NCI-H82 (cell line): ENCODE measurements around the gene EFL1.
"Not testable (repeated sequence)": the region's sequence is repeated elsewhere in the genome, so short reads cannot be mapped to it uniquely, and the experiment has no call there.

Experiments used
- DNase-seq: peaks from one replicate; lab custom pipeline; 2025; lab: John Stamatoyannopoulos, UW

Gene EFL1

DNA sequence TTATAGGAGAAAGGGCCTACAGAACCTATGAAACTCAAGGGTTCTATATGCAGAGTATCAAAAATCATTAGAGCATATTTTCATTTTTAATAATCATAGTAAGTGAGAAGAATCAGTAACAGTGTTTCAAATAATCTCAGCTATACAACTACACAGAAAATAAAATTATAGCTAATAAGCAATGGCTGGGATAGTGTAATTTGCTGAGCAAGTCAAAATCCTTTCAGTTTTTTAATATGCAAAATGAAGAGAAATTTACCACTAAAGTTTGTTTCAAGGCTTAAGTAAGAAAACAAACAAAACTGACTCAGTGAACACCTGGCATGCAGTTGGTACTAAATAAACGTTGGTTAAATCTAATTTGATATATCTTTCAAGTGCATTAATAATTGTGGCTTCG, 66.2 kb downstream of the EFL1 start:
- no peak for DNase-seq

DNA sequence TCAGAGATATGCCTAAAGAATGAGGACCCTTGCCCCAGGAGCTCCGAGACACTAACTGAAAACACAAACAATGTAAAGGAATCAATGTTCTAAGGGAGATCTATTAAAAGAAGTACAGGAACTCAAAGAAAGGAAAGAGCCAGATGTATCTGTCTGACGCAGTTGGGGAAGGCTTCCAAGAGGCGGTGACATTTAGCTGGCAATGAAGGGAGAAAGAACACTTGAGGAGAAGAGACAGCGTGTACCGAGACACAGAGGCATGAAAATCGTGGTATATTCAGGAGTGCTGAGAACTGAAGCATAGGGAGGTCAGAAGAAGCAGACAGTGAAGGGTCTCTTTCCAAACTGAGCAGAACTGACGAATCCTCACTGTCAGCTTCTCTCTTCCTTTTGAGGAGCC, 66.7 kb downstream of the EFL1 start:
- not testable (repeated sequence) for DNase-seq

DNA sequence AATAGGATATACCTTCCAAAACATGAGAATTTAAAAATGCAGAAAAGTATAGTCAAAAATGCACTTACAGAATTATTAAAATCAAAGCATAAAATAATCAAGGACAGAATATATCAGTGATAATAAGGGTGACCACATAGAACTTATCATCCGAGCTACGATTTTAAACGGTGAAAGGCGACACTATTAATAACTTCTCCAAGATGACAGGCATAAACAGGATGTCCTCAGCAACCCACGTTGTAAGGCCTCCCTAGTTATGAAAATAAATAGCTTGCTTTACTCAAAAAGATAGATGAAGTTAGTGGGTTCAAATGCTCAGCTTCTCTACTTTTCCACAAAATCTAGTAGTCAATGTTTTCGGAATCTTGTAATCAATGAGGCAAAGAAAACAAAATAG, 68.0 kb downstream of the EFL1 start:
- DNase-seq: not testable (repeated sequence)

DNA sequence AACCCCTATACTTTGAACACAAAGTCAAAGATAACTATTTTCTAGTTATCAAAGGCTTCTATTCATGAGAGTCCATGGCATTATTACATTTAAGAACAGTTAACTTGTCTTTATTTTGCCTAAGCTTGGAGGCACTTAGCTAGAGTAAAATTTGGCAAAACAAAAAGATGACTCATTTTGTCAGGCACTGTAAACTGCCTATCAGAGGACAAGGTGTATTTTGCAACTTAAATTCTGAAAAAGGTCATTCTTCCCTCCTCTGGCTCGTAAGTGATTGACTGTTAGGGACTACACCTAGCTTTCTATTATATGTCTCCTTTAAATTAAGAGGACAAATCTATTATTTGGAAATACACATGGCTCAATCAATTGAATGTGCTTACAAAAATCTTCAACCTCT, 69.1 kb downstream of the EFL1 start:
- DNase-seq: not testable (repeated sequence)

DNA sequence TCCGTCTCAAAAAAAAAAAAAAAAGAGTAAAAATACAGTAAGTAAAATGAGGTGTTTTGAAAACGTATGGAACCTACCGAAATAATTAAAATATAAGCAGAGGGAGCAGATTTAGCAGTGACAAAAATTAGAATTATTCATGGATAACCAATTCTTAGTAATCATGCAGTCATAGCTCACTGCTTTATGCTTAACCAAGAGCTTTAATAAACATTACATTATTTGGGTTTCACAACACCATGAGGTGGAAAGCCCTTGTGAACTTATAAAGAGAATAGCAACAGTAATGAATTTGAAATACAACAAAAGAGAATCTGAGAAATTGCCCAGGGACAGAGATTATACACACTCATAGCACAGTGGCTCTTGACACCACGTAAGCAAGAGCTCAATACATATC, 70.1 kb downstream of the EFL1 start:
- not testable (repeated sequence) for DNase-seq

DNA sequence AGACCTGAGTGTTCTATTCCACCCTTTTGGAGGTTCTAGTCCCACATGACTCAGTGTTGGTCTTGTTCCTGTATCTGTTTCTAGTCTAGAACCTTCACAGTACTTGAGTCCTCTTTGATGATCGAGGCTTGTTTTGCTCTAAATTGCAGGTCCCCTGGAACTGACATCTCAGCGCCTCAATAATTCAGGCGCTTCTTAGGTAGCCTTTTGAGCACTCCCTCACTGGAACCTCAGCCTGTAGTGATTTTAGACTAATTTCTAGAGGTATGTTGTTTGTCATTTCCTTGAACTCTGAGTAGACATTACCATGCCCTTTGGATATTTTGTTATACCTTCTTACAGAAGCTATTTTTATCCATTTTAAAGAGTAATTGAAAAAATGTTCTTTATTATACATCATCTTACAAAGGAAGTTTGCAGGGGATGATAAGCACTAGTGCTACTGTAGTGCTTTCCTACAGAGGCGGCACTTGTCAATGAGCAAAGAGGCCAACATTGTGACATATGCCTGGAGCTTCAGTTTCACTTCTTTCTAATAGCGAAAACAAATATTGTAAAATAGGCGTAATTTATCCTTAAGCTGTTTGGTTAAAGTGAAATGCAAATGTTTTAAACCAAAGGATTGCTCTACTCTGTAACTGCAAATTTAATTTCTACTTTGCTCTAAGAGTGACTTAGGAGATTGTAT, 75.7 kb downstream of the EFL1 start:
- DNase-seq: no peak

DNA sequence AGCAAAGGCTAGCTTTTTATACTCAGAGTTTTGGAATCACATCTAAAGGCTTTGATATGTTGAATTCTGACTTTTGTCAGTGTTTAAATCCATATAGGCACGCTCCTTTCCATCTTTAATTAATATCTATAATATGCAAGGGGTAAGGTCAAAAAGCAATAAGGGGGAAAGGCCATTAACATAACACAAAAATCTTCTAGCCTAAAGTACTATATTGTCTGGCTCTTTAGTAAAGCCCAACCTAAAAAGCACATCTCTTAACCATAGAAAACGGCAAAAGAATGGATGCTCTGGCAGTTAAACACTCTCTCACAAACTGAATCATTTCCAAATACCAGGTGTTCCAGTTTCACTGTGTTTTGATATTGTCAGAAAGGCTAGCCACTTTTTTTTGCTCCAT, 76.4 kb downstream of the EFL1 start:
- no peak for DNase-seq

DNA sequence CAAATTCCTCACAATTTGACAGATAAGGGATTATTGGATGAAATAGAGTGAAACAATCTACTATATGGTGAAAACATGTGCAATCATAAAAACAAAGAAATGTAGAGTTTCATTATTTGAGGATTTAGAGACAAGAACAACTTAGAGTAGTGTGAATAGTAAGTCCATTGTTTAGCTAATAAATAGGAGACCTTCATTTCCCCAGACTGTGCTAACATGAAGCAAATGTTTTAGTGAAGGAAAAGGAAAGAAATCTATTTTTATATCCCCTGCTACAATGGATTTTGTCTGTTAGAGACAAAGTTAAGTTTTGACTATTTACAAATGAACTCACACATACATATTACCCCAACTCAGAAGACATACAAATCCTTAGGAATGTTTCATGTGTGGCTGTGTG, 77.8 kb downstream of the EFL1 start:
- no peak for DNase-seq

DNA sequence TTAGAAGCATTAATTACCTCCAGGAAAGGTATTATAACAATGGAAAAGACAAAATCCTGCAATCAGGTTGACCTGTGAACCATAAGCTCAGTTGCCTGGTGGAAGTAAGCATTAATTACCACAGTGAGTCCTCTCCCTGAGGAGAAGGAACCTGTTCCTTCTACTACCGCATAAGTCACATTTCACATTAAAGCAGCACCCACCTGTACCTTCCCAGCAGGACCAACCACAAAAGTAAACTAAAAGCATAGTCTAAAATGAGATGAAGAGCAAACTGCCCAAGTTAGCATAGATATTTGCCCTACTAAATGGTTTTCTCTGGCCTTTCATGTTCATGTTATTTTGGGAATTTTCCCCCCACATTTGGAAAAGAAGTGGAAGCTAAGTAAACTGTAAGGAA, 78.2 kb downstream of the EFL1 start:
- no peak for DNase-seq

DNA sequence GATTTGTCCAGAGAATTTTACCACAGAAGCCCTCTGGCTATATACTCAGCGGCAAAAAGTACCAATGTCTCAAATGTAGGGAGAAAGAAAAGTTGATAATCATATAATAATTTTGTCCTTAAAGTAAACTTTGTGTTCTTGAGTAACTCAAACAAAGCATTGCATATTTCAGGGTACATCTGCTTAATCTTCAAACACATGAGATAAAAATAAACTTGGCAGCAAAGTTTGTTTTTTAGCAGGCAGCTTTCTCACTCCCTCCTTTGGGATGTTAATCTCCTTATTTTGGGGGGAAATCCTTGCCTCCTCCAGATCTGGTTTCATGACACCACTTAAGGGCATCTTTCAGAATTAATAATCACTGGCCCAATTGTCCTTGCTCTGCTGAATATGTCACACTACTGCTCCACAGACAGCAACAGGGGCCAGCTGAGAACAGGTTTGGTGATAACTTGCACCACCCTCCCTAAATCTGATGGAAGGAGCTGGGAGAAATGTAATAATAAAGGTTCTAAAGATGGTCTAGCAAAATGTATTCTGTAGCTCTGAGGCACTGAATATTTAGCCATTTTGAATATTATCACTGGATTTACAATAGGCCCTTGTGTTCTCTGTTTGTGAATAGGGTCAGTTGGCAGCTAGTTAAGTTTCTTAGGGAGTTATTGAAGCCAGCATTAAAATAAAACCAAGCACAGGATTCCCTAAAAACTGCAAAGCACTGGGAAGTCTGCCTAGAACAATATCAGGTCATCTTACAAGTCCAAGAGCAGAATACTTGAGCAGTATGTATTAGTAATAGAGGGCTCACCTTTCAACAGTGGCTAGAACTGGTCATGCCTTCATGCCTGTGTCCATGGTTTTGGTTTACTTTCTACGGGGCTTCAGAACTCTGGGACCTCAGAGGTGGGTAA, 79.2 kb downstream of the EFL1 start:
- no peak for DNase-seq

DNA sequence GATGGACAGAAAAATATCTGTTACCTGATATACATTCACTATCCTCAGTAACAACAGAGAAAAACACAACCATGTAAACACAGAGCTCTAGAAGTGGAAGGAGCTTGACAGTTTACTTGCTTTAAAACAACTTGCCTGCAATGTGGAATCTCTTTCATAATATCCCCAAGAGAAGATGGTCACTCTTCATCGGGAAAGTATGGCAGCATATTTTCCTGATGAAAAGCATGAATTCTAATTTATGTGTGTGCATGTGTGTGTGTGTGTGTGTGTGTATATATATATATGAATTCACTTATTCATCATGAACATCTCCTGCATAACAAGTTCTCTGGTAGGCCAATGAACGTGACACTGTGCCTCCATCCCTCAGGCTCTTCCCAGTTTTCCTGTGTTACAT, 81.2 kb downstream of the EFL1 start:
- no peak for DNase-seq

DNA sequence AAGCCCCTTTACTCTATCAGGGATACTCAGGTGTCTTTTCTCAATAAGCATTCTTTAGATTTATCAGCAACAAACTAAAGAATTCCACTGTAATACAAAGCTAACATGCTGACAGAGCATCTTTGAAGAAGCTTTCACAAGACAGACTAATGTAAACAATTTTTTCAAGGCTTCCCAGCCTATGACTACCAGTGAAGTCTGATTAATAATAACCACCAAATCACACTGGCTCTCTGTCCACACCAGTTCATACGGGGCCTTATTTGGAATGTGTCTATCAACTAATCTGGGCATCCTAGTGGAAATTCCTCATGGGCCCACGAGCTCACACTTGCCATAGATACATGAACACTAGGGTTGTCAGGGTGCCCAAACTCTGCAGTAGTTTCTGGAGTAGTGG, 84.5 kb downstream of the EFL1 start:
- DNase-seq: no peak

DNA sequence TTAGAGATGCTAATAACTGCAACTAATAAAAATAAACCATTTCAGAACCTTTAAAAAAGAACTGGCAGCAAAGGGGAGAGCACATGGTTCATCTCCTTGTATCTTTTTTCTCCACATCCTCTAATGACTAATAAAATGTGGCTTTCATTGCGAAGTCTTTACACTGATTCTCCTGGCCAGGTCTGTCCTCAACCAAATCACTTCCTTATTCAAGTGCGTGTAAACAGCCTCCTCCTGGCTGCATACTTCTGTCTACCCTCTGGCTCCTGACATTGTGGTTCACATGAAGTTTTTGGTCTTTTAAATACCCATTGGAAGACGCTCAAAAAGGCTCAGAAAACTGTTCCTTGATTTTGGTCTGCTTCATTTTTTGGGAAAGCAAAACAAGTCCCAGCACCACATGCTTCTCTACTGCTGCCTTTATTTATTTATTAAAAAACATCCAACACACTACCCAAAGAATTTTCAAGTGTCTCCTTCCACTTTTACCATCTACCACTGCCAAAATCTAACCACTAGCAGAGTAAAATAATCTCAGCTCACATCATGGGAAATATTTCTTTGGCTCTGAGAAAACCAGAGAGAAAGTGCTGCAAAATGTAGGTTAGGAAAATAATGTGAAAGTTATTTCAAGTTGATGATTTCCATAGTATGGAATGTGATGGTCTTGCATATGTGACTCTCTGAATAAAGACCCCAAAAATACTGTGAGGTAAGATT, 85.1 kb downstream of the EFL1 start:
- no peak for DNase-seq

DNA sequence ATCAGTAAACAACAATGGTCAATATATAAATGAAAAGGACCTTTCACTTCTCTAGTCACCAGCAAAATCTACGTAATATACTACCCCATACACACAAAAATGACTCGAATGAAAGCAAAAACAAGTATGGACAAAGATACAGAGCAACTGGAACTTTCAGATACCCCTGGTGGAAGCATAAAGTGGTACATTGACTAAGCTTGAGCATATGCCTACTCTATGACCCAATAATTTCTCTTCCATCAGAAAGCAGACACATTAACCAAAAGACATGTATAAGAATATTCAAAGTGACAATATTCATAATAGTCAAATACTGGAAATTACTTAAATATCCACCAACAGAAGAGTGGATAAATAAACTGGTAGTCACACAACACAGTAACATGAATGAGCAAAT, 86.0 kb downstream of the EFL1 start:
- no peak for DNase-seq

DNA sequence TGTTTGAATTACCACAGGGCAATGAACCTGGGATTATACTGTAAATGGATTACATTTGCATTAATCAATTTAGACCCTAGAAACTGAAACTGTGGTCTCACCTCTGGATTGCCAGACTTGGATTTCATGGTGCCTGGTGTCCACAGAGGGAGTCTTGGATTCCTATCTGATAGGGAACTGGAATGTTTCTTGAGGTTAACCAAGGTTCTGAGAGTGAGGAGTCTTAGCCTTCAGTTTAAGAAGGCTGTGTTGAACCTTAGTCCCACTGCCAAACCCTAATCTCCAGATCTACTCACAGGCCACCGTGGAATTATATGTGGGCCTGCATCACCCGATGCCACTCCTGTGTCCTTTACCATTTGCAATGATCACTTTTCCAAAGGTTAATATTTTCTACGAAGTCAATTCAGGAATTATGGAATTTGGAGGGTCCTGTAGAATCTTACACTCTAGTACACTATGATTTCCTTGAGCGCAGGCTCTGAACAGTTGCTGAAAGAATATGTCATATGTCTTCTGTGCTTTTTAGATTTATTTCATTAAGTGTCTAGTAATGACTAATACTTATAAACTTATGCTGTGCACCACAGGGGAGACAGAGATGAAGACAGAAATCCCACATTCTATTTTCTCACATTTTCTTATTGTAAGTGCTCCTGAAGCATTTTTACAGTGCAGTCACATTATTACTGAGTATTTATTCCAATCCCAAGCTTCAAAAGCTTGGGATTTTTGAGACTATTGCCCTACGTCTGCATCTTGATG, 87.9 kb downstream of the EFL1 start:
- DNase-seq: peak; percentile 38

DNA sequence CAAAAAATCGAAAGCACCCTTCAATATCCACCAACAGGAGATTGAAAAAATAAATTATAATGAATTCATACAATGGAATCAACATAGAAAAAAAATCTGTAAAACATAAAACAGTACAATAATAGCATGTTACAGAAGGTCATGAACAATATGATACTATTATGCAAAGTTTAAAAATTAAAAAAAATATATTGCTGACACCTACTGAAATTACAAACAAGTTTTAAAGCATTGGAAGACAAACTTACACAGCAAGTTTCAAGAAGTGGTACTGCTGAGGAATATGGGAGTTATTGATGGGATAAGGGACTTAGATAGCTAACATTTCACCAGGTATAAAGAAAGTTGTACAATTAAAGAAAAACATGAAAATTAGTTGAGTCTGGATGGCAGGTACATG, 89.4 kb downstream of the EFL1 start:
- no peak for DNase-seq

DNA sequence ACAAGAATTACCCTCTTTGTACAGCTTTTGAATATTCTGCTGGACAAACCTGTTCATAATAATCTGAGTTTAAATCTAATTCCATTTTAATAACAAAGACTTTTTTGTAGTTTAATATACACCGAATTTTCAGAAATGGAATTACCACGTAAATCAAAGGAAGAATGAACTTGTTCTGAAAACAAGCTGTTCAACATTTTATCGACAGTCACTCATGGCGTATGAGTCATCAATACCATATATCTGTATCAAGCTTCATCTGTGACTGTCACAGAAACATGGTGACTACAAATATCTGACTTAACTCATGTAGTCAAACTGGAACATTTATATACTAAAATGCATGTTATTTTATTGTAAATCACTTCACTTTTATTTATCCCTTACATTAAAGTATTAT, 90.0 kb downstream of the EFL1 start:
- no peak for DNase-seq

DNA sequence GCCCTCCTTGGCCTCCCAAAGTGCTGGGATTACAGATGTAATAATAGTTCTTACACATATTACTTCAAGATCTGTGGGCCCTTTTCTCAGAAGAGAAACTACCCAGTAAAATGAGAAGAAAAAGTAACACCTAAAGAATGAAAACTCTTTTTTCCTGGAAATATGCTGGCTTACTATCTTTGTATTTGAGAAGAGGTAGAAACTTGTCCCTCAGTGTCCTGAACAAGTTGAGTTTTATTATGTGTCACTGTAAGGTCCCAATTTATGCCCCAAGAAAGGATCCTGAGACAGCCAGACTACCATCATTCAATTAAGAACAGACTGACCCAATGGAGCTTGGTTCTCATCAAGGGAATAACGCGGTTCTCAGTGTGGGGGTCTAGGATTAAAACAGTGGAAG, 93.8 kb downstream of the EFL1 start:
- DNase-seq: no peak

DNA sequence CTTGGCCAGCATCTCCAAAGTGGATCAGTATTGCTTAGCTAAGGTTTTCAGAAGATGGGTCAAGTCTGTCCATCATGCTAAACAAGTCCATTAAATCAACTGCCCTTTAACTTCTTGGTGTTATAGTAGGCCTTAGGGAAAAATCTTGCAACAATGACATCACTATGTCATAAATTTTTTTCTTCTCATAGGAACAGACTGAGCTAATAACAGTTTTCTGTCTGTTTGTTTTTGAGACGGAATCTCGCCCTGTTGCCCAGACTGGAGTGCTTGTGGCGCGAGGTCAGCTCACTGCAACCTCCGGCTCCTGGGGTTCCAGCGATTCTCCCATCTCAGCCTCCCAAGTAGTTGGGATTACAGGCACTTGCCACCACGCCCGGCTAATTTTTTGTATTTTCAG, 94.2 kb downstream of the EFL1 start:
- DNase-seq: no peak

DNA sequence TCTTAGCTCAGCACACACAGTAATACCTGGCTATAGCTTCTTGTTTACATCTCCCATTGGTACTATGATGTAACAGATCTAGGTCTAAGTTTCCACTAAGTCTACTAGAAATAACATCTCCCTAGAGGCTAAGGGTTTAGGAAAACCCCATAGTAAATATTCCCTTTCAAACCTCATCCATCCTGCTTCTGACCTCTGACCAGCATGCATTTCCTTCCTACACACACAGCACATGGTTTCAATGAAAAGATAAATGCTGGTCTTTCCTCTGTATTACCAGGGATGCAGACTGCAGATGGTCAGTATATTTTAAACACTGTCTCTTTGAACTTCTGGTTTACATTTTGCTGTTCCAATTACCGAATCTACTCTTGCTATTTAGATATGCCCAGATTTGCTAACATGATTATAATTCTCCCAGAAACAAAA, 96.6 kb downstream of the EFL1 start:
- DNase-seq: no peak

DNA sequence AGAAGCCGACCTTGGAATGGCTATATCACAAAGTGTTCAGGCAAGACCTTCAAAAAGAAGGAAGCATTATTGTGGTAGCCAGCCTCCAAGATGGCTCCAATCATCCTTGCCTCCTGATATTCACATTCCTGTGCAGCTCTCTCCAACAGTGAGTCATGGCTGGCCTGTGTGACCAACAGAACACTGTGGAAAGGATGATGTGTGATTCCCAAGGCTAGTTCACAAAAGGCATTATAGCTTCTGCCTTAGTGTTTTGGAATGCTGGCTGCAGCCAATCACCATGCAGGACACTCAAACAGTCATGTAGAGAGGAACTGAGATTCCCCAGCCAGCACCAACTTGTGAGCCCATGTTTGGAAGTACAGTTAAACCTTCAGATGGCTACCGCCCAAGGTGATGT, 102.6 kb downstream of the EFL1 start:
- no peak for DNase-seq

DNA sequence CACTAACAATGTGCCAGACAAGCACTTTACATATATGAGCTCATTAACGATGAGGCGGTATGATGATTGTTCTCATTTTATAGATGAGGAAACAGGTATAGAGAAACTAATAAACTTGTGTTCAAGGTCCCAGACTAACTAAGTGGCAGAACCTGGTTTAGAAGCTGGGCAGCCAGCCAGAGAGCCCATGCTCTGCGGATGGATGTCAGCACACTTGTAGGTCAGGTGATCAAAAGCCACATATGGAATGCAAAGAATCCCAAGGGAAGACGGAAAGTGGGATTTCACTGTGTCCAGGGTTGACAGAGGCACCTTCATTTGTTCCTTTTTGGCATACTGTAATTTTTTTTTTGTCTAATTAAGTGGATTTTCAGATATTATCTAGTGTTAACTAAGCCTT, 103.7 kb downstream of the EFL1 start:
- DNase-seq: no peak
